IgD-negative memory B cell (primary cell): ENCODE measurements around the gene RBM34. TPM values are rescaled to one million over a fixed set of nuclear protein-coding genes. Genes with fewer than 3 reads are reported as not detected.
"Not testable (repeated sequence)": the region's sequence is repeated elsewhere in the genome, so short reads cannot be mapped to it uniquely, and the experiment has no call there.

ENCODE experiments used
- H3K27ac Mint-ChIP-seq, 3 donors: one replicate each; pipeline ENCODE4 v1.8.0; 2020 to 2022; ENCODE audit warnings: mild to moderate bottlenecking in 3 of 3, mixed read lengths in 3 of 3, moderate library complexity in 1 of 3
- H3K27me3 Mint-ChIP-seq: one replicate; pipeline ENCODE4 v1.8.0; 2021; ENCODE audit warnings: mixed read lengths
- H3K36me3 Mint-ChIP-seq: one replicate; pipeline ENCODE4 v1.8.0; 2020; ENCODE audit warnings: mild to moderate bottlenecking, mixed read lengths
- H3K4me1 Mint-ChIP-seq, 3 donors: one replicate each; pipeline ENCODE4 v1.8.0; 2020 to 2022; ENCODE audit warnings: mixed read lengths in 3 of 3, mild to moderate bottlenecking in 1 of 3
- H3K4me3 Mint-ChIP-seq, 4 donors: one replicate each; pipeline ENCODE4 v1.8.0; 2020 to 2022; ENCODE audit warnings: mild to moderate bottlenecking in 4 of 4, mixed read lengths in 4 of 4, moderate library complexity in 3 of 4
- H3K9me3 Mint-ChIP-seq, 3 donors: one replicate each; pipeline ENCODE4 v1.8.0; 2020 to 2021; ENCODE audit warnings: mixed read lengths in 3 of 3, mild to moderate bottlenecking in 1 of 3
- polyA plus RNA-seq: library from polyadenylated mRNA; unstranded; fragments of 300-500 nt; fragmentation: Illumina TruSeq; gene quantifications from one replicate; pipeline ENCODE4 v1.2.3, GENCODE V29; 2021

The RBM34 gene
- 86.7 TPM for polyA plus RNA-seq

GRCh38 chr1:235160957-235161684, at the start of gene RBM34:
TSS of gene RBM34 (minus strand) at chr1:235161250. CDS start at chr1:235161226, 24 bp downstream.
- no peaks in the 10 kb centered on the region for H3K9me3 Mint-ChIP-seq
- H3K4me3 Mint-ChIP-seq = peak within 1 kb of the TSS; percentile 97 to 99 (median 98)
- no peaks in the 10 kb centered on the region for H3K27me3 Mint-ChIP-seq
- H3K27ac Mint-ChIP-seq = peak within 1 kb of the TSS; percentile 98 to 99 (median 99)
- H3K4me1 Mint-ChIP-seq = peaks cover 10 to 20% (median 14%) of the 10 kb centered on the region in 3 donors
- H3K36me3 Mint-ChIP-seq = peaks cover 2% of the 10 kb centered on the region

DNA sequence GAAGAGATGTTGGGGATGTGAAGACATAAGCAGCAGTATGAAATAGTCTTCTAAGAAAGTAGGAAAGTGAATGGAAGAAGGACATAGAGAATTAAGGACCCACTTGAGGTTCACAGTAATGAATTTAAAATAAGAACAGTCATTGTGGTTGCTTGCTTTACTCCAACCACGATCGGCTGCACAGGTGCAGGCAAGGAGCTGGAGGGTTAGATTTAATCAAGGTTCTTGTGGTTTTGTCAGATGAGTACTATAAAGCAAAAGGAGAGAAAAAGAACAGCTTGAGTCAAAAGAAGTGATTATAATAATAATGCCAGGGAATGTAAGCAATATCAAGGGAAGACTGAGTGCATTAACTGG, 46.1 kb upstream of the RBM34 start:
- Mint-ChIP-seq H3K4me3 (no peak overlapping the region), H3K4me1 (peaks cover 2 to 4% (median 2%) of the 10 kb centered on the region in 3 donors), H3K27ac (peak overlapping the region in 2 of 3 donors; percentile 64 to 83), H3K27me3 (no peaks in the 10 kb centered on the region), H3K9me3 (no peaks in the 10 kb centered on the region), H3K36me3 (peaks cover 8% of the 10 kb centered on the region)

GRCh38 chr1:235206533-235207208, 45.6 kb upstream of the RBM34 start:
- Mint-ChIP-seq H3K4me3 (no peak overlapping the region), H3K4me1 (peaks cover 2 to 4% (median 2%) of the 10 kb centered on the region in 3 donors), H3K27ac (peak overlapping the region in 2 of 3 donors; percentile 64 to 83), H3K27me3 (no peaks in the 10 kb centered on the region), H3K36me3 (peaks cover 8% of the 10 kb centered on the region), H3K9me3 (no peaks in the 10 kb centered on the region)

DNA sequence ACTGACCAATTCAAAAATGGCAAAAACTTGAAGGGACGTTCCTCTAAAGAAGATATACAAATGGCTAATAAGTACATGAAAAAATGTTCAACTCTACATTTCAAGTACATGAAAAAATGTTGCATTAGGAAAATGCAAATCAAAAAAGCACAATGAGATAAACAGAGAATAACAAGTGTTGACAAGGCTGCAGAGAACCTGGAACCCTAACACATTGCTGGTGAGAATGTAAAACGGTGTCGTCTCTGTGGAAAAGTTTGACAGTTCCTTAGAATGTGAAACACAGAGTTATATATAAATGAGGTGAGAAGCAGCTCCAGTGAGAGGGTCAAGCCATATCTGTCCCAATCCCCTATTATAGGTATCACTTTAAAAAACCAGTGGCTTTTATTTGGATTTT, 44.6 kb upstream of the RBM34 start:
- no peaks in the 10 kb centered on the region for H3K9me3 Mint-ChIP-seq
- no peak overlapping the region for H3K4me3 Mint-ChIP-seq
- peak overlapping the region in 1 of 3 donors; percentile 5 for H3K27ac Mint-ChIP-seq
- peaks cover 8% of the 10 kb centered on the region for H3K36me3 Mint-ChIP-seq
- no peaks in the 10 kb centered on the region for H3K27me3 Mint-ChIP-seq
- peaks cover 2 to 4% (median 2%) of the 10 kb centered on the region in 3 donors for H3K4me1 Mint-ChIP-seq

- Mint-ChIP-seq H3K9me3 (no peaks in the 10 kb centered on the region), H3K27ac (no peak overlapping the region), H3K36me3 (peaks cover 8% of the 10 kb centered on the region), H3K27me3 (no peaks in the 10 kb centered on the region), H3K4me3 (no peak overlapping the region), H3K4me1 (peaks cover 3 to 8% (median 5%) of the 10 kb centered on the region in 3 donors)
Measured at GRCh38 chr1:235203428-235203827, 42.4 kb upstream of the RBM34 start.

DNA sequence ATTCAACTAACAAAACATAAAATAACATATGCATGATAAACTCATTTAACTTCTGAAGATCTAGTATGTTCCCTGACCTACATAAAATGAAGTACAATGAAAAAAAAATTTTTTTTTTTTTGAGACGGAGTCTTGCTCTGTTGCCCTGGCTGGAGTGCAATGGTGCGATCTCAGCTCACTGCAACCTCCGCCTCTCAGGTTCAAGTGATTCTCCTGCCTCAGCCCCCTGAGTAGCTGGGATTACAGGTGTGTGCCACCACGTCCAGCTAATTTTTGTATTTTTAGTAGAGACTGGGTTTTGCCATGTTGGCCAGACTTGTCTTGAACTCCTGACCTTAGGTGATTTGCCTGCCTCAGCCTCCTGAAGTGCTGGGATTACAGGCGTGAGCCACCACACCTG, 41.4 kb upstream of the RBM34 start:
- not testable (repeated sequence) for H3K4me1 Mint-ChIP-seq, H3K4me3 Mint-ChIP-seq, H3K36me3 Mint-ChIP-seq, H3K27ac Mint-ChIP-seq, H3K27me3 Mint-ChIP-seq, H3K9me3 Mint-ChIP-seq

- peak overlapping the region in 1 of 3 donors; percentile 11 for H3K27ac Mint-ChIP-seq
- H3K4me1 Mint-ChIP-seq = peaks cover 1 to 4% (median 3%) of the 10 kb centered on the region in 3 donors
- no peaks in the 10 kb centered on the region for H3K27me3 Mint-ChIP-seq
- peaks cover 2% of the 10 kb centered on the region for H3K36me3 Mint-ChIP-seq
- no peak overlapping the region for H3K4me3 Mint-ChIP-seq
- H3K9me3 Mint-ChIP-seq = no peaks in the 10 kb centered on the region
Measured at GRCh38 chr1:235199441-235199840, 38.4 kb upstream of the RBM34 start.

- Mint-ChIP-seq H3K27ac (peak overlapping the region in 2 of 3 donors; percentile 43 to 59), H3K36me3 (peaks cover 4% of the 10 kb centered on the region)
Measured at GRCh38 chr1:235190431-235190830, 29.4 kb upstream of the RBM34 start.

DNA sequence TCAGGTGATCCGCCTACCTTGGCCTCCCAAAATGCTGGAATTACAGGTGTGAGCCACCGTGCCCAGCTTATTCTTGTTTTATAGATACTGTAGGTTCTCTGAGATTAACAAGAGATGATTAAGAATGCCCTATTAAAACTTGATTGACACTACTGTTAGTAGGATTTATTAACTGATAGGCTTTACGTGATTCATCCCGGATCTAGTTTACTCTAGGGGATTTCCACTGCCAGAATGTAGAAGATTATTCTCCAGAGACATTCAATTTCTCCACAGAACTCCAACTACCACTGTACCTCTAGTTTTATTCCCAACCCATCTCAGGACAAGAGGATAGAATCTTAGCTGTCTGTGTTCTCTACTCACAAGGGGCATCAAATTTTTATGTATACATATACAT, 26.3 kb upstream of the RBM34 start:
- no peak overlapping the region for H3K4me3 Mint-ChIP-seq
- no peaks in the 10 kb centered on the region for H3K9me3 Mint-ChIP-seq
- H3K4me1 Mint-ChIP-seq = no peaks in the 10 kb centered on the region
- no peaks in the 10 kb centered on the region for H3K36me3 Mint-ChIP-seq
- H3K27me3 Mint-ChIP-seq = no peaks in the 10 kb centered on the region
- H3K27ac Mint-ChIP-seq = no peak overlapping the region

More at GRCh38 chr1:235190431-235190830, 29.4 kb upstream of the RBM34 start:
- H3K27me3 Mint-ChIP-seq = no peaks in the 10 kb centered on the region
- H3K4me3 Mint-ChIP-seq = no peak overlapping the region
- no peaks in the 10 kb centered on the region for H3K9me3 Mint-ChIP-seq
- no peaks in the 10 kb centered on the region for H3K4me1 Mint-ChIP-seq

- H3K4me1 Mint-ChIP-seq = no peaks in the 10 kb centered on the region
- no peak overlapping the region for H3K4me3 Mint-ChIP-seq
- H3K36me3 Mint-ChIP-seq = peaks cover 4% of the 10 kb centered on the region
- no peaks in the 10 kb centered on the region for H3K9me3 Mint-ChIP-seq
- H3K27ac Mint-ChIP-seq = peak overlapping the region in 1 of 3 donors; percentile 39
- H3K27me3 Mint-ChIP-seq = no peaks in the 10 kb centered on the region
Measured at GRCh38 chr1:235181561-235182245, 20.7 kb upstream of the RBM34 start.

DNA sequence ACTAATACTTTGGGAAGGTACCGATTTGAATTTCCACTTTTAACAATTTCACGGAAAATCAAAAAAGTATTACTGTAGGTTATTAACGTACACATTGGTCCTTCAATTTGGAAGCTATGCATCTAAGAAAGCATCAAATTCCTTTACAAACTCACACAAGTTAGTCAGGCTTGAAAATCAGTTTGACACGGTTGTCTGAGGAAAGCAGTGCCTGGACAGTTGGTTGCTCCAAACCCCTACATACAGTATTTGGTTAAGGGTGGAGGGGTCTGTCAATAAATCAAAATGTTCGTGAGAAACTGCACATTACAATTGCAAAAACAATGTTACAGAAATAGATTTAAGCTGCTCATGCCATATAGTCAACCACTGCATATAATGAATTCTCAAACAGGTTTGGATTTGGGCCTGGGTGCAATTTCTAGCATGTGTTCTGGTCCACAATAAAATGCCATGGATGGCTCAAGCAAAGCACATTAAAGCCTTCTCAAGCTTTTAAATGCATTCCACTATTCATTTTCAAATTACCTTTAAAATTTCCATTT, 19.9 kb upstream of the RBM34 start:
- Mint-ChIP-seq H3K27me3 (no peaks in the 10 kb centered on the region), H3K36me3 (peaks cover 6% of the 10 kb centered on the region), H3K4me3 (no peak overlapping the region), H3K9me3 (no peaks in the 10 kb centered on the region), H3K4me1 (no peaks in the 10 kb centered on the region), H3K27ac (peak overlapping the region in 1 of 3 donors; percentile 16)

DNA sequence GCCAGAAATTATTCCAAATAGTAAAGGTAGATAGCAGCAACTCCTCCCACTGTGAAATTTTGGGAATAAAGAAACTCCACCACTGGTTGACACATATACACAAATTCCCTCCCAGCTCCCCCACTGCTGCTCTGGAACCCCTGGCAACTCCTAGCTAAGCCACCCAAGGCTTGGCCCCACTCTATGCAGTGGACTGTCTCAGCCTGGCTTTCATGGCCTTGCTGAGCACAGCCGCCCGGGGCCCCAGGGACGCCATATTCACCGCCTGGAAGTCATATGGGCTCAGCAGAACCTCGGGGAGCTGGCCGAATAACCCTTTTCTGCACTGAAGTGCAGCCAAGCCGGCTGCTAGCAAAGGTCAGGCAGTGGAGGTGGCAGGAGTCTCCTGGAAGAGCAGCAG, 15.4 kb upstream of the RBM34 start:
- H3K9me3 Mint-ChIP-seq = no peaks in the 10 kb centered on the region
- peaks cover 11% of the 10 kb centered on the region for H3K36me3 Mint-ChIP-seq
- H3K27ac Mint-ChIP-seq = no peak overlapping the region
- no peak overlapping the region for H3K4me3 Mint-ChIP-seq
- H3K4me1 Mint-ChIP-seq = no peaks in the 10 kb centered on the region
- no peaks in the 10 kb centered on the region for H3K27me3 Mint-ChIP-seq

- H3K4me1 Mint-ChIP-seq = no peaks in the 10 kb centered on the region
- H3K9me3 Mint-ChIP-seq = no peaks in the 10 kb centered on the region
- H3K4me3 Mint-ChIP-seq = no peak overlapping the region
- peaks cover 5% of the 10 kb centered on the region for H3K36me3 Mint-ChIP-seq
- no peaks in the 10 kb centered on the region for H3K27me3 Mint-ChIP-seq
- no peak overlapping the region for H3K27ac Mint-ChIP-seq
Measured at GRCh38 chr1:235169986-235170385, 8.9 kb upstream of the RBM34 start.

DNA sequence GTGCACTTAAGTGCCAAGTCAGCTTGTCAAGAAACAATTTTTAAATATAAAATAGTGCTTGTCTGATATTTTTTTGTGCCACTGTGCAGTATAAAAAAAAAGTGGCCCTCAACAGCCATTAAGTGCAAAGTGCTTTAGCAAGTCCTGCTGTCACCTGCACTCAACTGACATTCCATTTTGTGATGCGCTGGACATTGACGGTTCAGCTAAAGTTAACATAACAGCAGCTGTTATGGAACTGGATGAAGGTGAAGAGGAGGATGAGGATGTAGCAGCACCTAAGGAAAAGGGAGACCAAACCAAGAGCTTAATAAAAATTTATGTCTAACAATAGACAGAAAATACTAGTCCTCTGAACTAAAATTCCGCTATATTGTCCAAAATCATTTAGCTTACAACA, 7.3 kb upstream of the RBM34 start:
- Mint-ChIP-seq H3K4me3 (no peak overlapping the region), H3K27me3 (no peaks in the 10 kb centered on the region), H3K4me1 (peaks cover 0 to 2% (median 0%) of the 10 kb centered on the region in 3 donors), H3K36me3 (peaks cover 5% of the 10 kb centered on the region), H3K9me3 (no peaks in the 10 kb centered on the region), H3K27ac (no peak overlapping the region)

- H3K36me3 Mint-ChIP-seq = peaks cover 2% of the 10 kb centered on the region
- H3K4me1 Mint-ChIP-seq = peaks cover 10 to 20% (median 14%) of the 10 kb centered on the region in 3 donors
- peak overlapping the region; percentile 97 to 99 (median 98) for H3K4me3 Mint-ChIP-seq
- no peaks in the 10 kb centered on the region for H3K9me3 Mint-ChIP-seq
- H3K27me3 Mint-ChIP-seq = no peaks in the 10 kb centered on the region
- H3K27ac Mint-ChIP-seq = peak overlapping the region; percentile 98 to 99 (median 99)
Measured at GRCh38 chr1:235161685-235162327, 756 bp upstream of the RBM34 start.
